HG03432 (cell line): ENCODE results near the gene MRI1.
A peak's percentile ranks its signal among the peaks of the same experiment; 100 is the strongest.
"Not testable (repeated sequence)": the region's sequence is repeated elsewhere in the genome, so short reads cannot be mapped to it uniquely, and the experiment has no call there.

Source experiments
- ATAC-seq: cut with Tn5 transposase; IDR thresholded peaks from one replicate; pipeline ENCODE4 v1.9.1; 2021; ENCODE audit warnings: mild to moderate bottlenecking, moderate library complexity; ENCODE audit not compliant: unreplicated experiment

MRI1 gene

GRCh38 chr19:13758795-13759194, 5.5 kb upstream of the MRI1 start:
- no peak for ATAC-seq

GRCh38 chr19:13761423-13761822, 2.9 kb upstream of the MRI1 start:
- no peak for ATAC-seq

GRCh38 chr19:13762635-13763235, 1.6 kb upstream of the MRI1 start:
- ATAC-seq: no peak

GRCh38 chr19:13763265-13763664, 1.1 kb upstream of the MRI1 start:
- no peak for ATAC-seq

- ATAC-seq: no peak
Measured at GRCh38 chr19:13764821-13765394, 586 bp downstream of the MRI1 start.

GRCh38 chr19:13765395-13766094, 1.2 kb downstream of the MRI1 start:
- no peak for ATAC-seq

GRCh38 chr19:13766095-13766481, 1.8 kb downstream of the MRI1 start:
- ATAC-seq: no peak

GRCh38 chr19:13768510-13768909, 4.2 kb downstream of the MRI1 start:
- ATAC-seq: no peak

- no peak for ATAC-seq
Measured at GRCh38 chr19:13770013-13770635, 5.8 kb downstream of the MRI1 start.

GRCh38 chr19:13774217-13775191, 10.2 kb downstream of the MRI1 start, which contains the start of gene C19orf53:
Gene C19orf53 (plus strand): TSS chr19:13774456. CDS start chr19:13774478, 22 bp downstream.
- ATAC-seq: peak; percentile 92

- no peak for ATAC-seq
Measured at GRCh38 chr19:13778398-13778797, 14.1 kb downstream of the MRI1 start.

GRCh38 chr19:13778847-13779246, 14.5 kb downstream of the MRI1 start:
- no peak for ATAC-seq

GRCh38 chr19:13779794-13780193, 15.5 kb downstream of the MRI1 start:
- ATAC-seq: not testable (repeated sequence)

- ATAC-seq: no peak
Measured at GRCh38 chr19:13781547-13781946, 17.2 kb downstream of the MRI1 start.

- no peak for ATAC-seq
Measured at GRCh38 chr19:13782537-13782936, 18.2 kb downstream of the MRI1 start.

GRCh38 chr19:13783565-13784500, 19.5 kb downstream of the MRI1 start:
- ATAC-seq: no peak

GRCh38 chr19:13784731-13785452, 20.6 kb downstream of the MRI1 start:
- ATAC-seq: no peak

- ATAC-seq: no peak
Measured at GRCh38 chr19:13788991-13789390, 24.7 kb downstream of the MRI1 start.

- ATAC-seq: no peak
Measured at GRCh38 chr19:13790354-13790753, 26.0 kb downstream of the MRI1 start.
